GM12878 (cell line): ENCODE results near the gene CHST15. TPM values are rescaled to one million over a fixed set of nuclear protein-coding genes. Genes with fewer than 3 reads are reported as not detected.

Experiments
- ATAC-seq: fragments of 200-7000 bp; cut with Tn5 transposase; 3 replicates; pipeline ENCODE4 v1.9.1; 2020; ENCODE audit warnings: mild to moderate bottlenecking, moderate library complexity
- BruUV-seq: library from RNA; stranded (reverse); fragments of 400-500 nt; replicated peaks from 2 replicates; lab custom pipeline; 2021; lab: Mats Ljungman, UMichigan
- CTCF ChIA-PET: fragments of 300-600 bp; sonication (Branson Sonifier 250); formaldehyde crosslinking; extraction: SDS; loops from one replicate; lab custom pipeline; 2021; ENCODE audit warnings: inconsistent platforms; lab: Yijun Ruan, JAX
- POLR2A ChIA-PET: fragments of 350-600 bp; formaldehyde crosslinking; extraction: SDS; loops from one replicate; lab custom pipeline; 2021; ENCODE audit warnings: inconsistent platforms; lab: Charles Lee
- RAD21 ChIA-PET: fragments of 300-600 bp; sonication (Branson Sonifier 250); formaldehyde crosslinking; loops from one replicate; lab custom pipeline; 2023; ENCODE audit warnings: antibody characterized with exemption; ENCODE audit not compliant: unreplicated experiment; lab: Charles Lee
- SMC1A ChIA-PET: fragments of 300-600 bp; sonication (Branson Sonifier 250); formaldehyde crosslinking; loops from one replicate; lab custom pipeline; 2023; ENCODE audit not compliant: unreplicated experiment, uncharacterized antibody; lab: Charles Lee
- DNase-seq: peaks from one replicate; pipeline ENCODE4 v3.0.0-alpha.2; 2011; ENCODE audit warnings: low read depth, low spot score
- FAIRE-seq: peaks from 3 replicates; lab custom pipeline; 2011; peaks lifted over from hg19 to GRCh38; lab: Jason Lieb, UNC
- H2AFZ ChIP-seq: 2 replicates; pipeline ENCODE4 v1.6.0; 2011; ENCODE audit warnings: low read depth, low read length, control low read depth; ENCODE audit not compliant: control insufficient read depth
- H3K27ac ChIP-seq: 2 replicates; pipeline ENCODE4 v1.5.1; 2011; ENCODE audit warnings: control low read depth; ENCODE audit not compliant: control insufficient read depth, insufficient read depth
- H3K27me3 ChIP-seq, 2 experiments: replicated peaks in 1 of 2; 2 replicates each; pipeline versions ENCODE4 v1.6.0 to v1.6.1; 2011; ENCODE audit warnings: low read length in 1 of 2; ENCODE audit not compliant: control insufficient read depth in 2 of 2, insufficient read depth in 2 of 2
- H3K36me3 ChIP-seq, 2 experiments: 2 replicates each; pipeline ENCODE4 v1.5.1; 2011; ENCODE audit warnings: low read length in 1 of 2; ENCODE audit not compliant: control insufficient read depth in 2 of 2, insufficient read depth in 2 of 2
- H3K4me1 ChIP-seq: 2 replicates; pipeline ENCODE4 v1.6.1; 2011; ENCODE audit warnings: mild to moderate bottlenecking, low read length, moderate library complexity, mixed read lengths; ENCODE audit not compliant: control insufficient read depth, insufficient read depth
- H3K4me2 ChIP-seq: 2 replicates; pipeline ENCODE4 v1.6.0; 2011; ENCODE audit warnings: control low read depth; ENCODE audit not compliant: control insufficient read depth, insufficient read depth
- H3K4me3 ChIP-seq: fragments of 200-600 bp; sonication (generic); 2 replicates; pipeline ENCODE4 v1.5.1; 2016
- H3K79me2 ChIP-seq: 2 replicates; pipeline ENCODE4 v1.6.0; 2011; ENCODE audit warnings: low read length; ENCODE audit not compliant: control insufficient read depth, insufficient read depth
- H3K9ac ChIP-seq: 2 replicates; pipeline ENCODE4 v1.8.0; 2011; ENCODE audit warnings: low read length, control low read depth, mixed read lengths; ENCODE audit not compliant: control insufficient read depth, insufficient read depth
- H3K9me3 ChIP-seq: replicated peaks from 3 replicates; pipeline ENCODE4 v1.5.1; 2011; ENCODE audit warnings: mild to moderate bottlenecking, low read length; ENCODE audit not compliant: control insufficient read depth, insufficient read depth
- H4K20me1 ChIP-seq: 2 replicates; pipeline ENCODE4 v1.6.0; 2011; ENCODE audit not compliant: control insufficient read depth, insufficient read depth
- DPF2 ChIP-seq: fragments of 450-650 bp; IDR thresholded peaks from 2 replicates; pipeline ENCODE4 v1.6.1; 2017; ENCODE audit warnings: mild to moderate bottlenecking
- YY1 ChIP-seq: IDR thresholded peaks from 2 replicates; pipeline ENCODE4 v1.6.1; 2011; ENCODE audit warnings: low read depth, mild to moderate bottlenecking, low read length
- ZNF217 ChIP-seq: fragments of 450-650 bp; IDR thresholded peaks from 2 replicates; pipeline ENCODE4 v1.6.1; 2017; ENCODE audit warnings: antibody characterized with exemption, mild to moderate bottlenecking
- ZNF687 ChIP-seq: fragments of 450-650 bp; IDR thresholded peaks from 2 replicates; pipeline ENCODE4 v1.6.1; 2017; ENCODE audit warnings: mild to moderate bottlenecking, moderate library complexity
- WGBS: methylation state at CpG from one replicate; pipeline ENCODE4 v1.1.6; 2016; ENCODE audit warnings: low lambda C conversion rate; ENCODE audit not compliant: insufficient replicate concordance, insufficient coverage; ENCODE audit errors: missing lambda C conversion rate; 5-methylcytosine and 5-hydroxymethylcytosine counted together
- in situ Hi-C: fragments of 300-500 bp; cut with MboI; formaldehyde crosslinking; loops from 9 replicates; pipeline ENCODE4 v1.14.3; 2018; ENCODE audit warnings: mixed read lengths
- intact Hi-C: fragments of 100-400 bp; cut with micrococcal nuclease; formaldehyde crosslinking; loops from one replicate; pipeline ENCODE4 v1.14.2; 2022; ENCODE audit not compliant: unreplicated experiment
- polyA plus RNA-seq, 11 experiments: library from polyadenylated mRNA; depleted of rRNA in 4 of 11; unstranded in 6 of 11; stranded (reverse) in 5 of 11; fragments of >200 nt; fragmentation: Nextera tagmentation in 4 of 11; fragmentation: Illumina TruSeq in 1 of 11; extraction: Ambion mirVana in 4 of 11; extraction: Trizol in 1 of 11; gene quantifications; 1 replicate in 1 of 11; 2 replicates in 10 of 11; pipeline versions ENCODE4 v1.2.1 to v1.2.3, GENCODE V29; 2011 to 2016; ENCODE audit warnings: inconsistent platforms in 2 of 11, missing spikeins in 2 of 11, low read depth in 1 of 11
- total RNA-seq, 4 experiments: library from RNA; depleted of rRNA in 3 of 4; stranded (reverse); fragments of >200 nt in 3 of 4; fragmentation: Illumina TruSeq in 1 of 4; extraction: Trizol in 1 of 4; gene quantifications; 2 replicates each; pipeline versions ENCODE4 v1.2.1 to v1.2.3, GENCODE V29; 2013 to 2021
- TF ChIP-seq, protein P1 (sequence below): IDR thresholded peaks from 2 replicates; pipeline ENCODE4 v1.6.1; 2012; ENCODE audit warnings: low read depth, low read length, improper control_type of control experiment

The CHST15 gene
- total and polyA plus RNA-seq, 10 of the 15 experiments (the other 5 are each of a cell fraction or from before 2014, with no cell fraction given) = 0.02 to 0.53 (median 0.05) TPM; not detected in 1

DNA sequence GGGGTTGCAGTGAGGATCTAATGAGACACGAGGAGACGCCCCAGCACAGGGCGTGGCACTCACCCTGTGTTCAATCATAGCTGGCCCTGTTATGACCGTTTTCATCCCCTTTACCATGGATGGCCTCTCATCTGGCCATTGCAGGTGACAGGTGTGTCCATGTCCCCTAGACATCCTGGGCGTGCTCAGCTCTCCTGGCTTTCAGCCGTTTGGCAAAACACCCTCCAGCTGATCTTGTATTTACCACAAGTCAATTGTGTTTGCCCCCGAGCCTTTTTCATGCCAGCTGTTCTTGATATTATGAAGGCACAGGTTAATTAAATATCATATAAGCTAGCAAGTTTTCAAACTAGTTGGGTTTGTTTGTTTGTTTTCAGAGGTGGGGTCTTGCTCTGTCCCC lies 97.1 kb downstream of the CHST15 start:
- no peak for FAIRE-seq
- POLR2A ChIA-PET = interaction anchor here (1.3 kb wide), 1 partner anchor 397 kb away, joined by 4 read pairs; no protein-coding TSS in a partner anchor

GRCh38 chr10:123995461-123996131 lies 97.8 kb downstream of the CHST15 start:
- Histone ChIP-seq H3K9me3 (no peaks in the 10 kb centered on the region; the same call in 2 of the 3 replicates), H3K27me3 (peaks cover 3 to 7% of the 10 kb centered on the region in 2 experiments; a peak in 3 of 4 replicates), H3K9ac (no peak overlapping the region), H3K27ac (no peak overlapping the region), H3K4me2 (peak overlapping the region; percentile 60), H4K20me1 (0 out of 2 replicates have a peak, but pooled peaks cover 2% of the 10 kb centered on the region), H3K36me3 (no peaks in the 10 kb centered on the region), H2AFZ (peak overlapping the region; percentile 26), H3K4me1 (peaks cover 3% of the 10 kb centered on the region; the same call in 1 of the 2 replicates), H3K79me2 (no peaks in the 10 kb centered on the region), H3K4me3 (no peak overlapping the region)
- ChIA-PET RAD21 (interaction anchor here (0.7 to 5.0 kb wide), 10 partner anchors 10 to 409 kb away, joined by 3 to 90 read pairs (median 4); no protein-coding TSS in a partner anchor), SMC1A (interaction anchor here (0.6 to 4.3 kb wide), 21 partner anchors 10 to 1226 kb away, joined by 3 to 57 read pairs (median 3); no protein-coding TSS in a partner anchor), CTCF (interaction anchor here (0.7 to 6.0 kb wide), 36 partner anchors 34 to 533 kb away, joined by 3 to 133 read pairs (median 5); no protein-coding TSS in a partner anchor), POLR2A (interaction anchor here (1.3 kb wide), 1 partner anchor 398 kb away, joined by 4 read pairs; no protein-coding TSS in a partner anchor)
- BruUV-seq = no TSS peak
- FAIRE-seq (peak; percentile 81), ATAC-seq (peak; percentile 85), DNase-seq (no peak)
- intact Hi-C loops (loop anchor here (5.0 to 10.0 kb wide), 5 partner anchors 87 to 749 kb away; partner anchors contain the start of gene FAM53B), in situ Hi-C loops (loop anchor here (5.0 kb wide), 1 partner anchor 392 kb away; no protein-coding TSS in a partner anchor)
- 2% methylated on average over 25 of the region's 27 CpGs for WGBS
- peak; percentile 67 for TF ChIP-seq DPF2
- TF ChIP-seq, protein P1, sequence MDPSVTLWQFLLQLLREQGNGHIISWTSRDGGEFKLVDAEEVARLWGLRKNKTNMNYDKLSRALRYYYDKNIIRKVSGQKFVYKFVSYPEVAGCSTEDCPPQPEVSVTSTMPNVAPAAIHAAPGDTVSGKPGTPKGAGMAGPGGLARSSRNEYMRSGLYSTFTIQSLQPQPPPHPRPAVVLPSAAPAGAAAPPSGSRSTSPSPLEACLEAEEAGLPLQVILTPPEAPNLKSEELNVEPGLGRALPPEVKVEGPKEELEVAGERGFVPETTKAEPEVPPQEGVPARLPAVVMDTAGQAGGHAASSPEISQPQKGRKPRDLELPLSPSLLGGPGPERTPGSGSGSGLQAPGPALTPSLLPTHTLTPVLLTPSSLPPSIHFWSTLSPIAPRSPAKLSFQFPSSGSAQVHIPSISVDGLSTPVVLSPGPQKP = no peak
- peak; percentile 45 for TF ChIP-seq ZNF687
- TF ChIP-seq ZNF217 = 0 out of 2 replicates have a peak, but pooled peaks have one; percentile 45

More for the DNA sequence above, 97.1 kb downstream of the CHST15 start:
- ATAC-seq (no peak), DNase-seq (no peak)
- no peak overlapping the region for H3K4me3 ChIP-seq
- no peak overlapping the region for H2AFZ ChIP-seq
- RAD21 ChIA-PET = interaction anchor here (0.7 to 5.0 kb wide), 10 partner anchors 10 to 408 kb away, joined by 3 to 90 read pairs (median 4); no protein-coding TSS in a partner anchor
- no peaks in the 10 kb centered on the region; the same call in 2 of the 3 replicates for H3K9me3 ChIP-seq
- no peak overlapping the region for H3K27ac ChIP-seq
- H3K9ac ChIP-seq = no peak overlapping the region
- no TSS peak for BruUV-seq
- 8% methylated on average over 7 of the region's 7 CpGs for WGBS
- 0 out of 2 replicates have a peak, but pooled peaks cover 2% of the 10 kb centered on the region for H4K20me1 ChIP-seq
- no peak for TF ChIP-seq YY1
- TF ChIP-seq, all 136 proteins: peak for 0
- intact Hi-C loops (loop anchor here (5.0 to 10.0 kb wide), 5 partner anchors 86 to 748 kb away; partner anchors contain the start of gene FAM53B), in situ Hi-C loops (loop anchor here (5.0 kb wide), 1 partner anchor 391 kb away; no protein-coding TSS in a partner anchor)
- ChIA-PET CTCF (interaction anchor here (0.6 to 6.0 kb wide), 27 partner anchors 15 to 417 kb away, joined by 3 to 133 read pairs (median 5); no protein-coding TSS in a partner anchor), SMC1A (interaction anchor here (0.6 to 4.3 kb wide), 21 partner anchors 8 to 1225 kb away, joined by 3 to 57 read pairs (median 3); no protein-coding TSS in a partner anchor)
- Histone ChIP-seq H3K79me2 (no peaks in the 10 kb centered on the region), H3K27me3 (peaks cover 2 to 3% of the 10 kb centered on the region in 2 experiments; a peak in 2 of 4 replicates), H3K4me1 (peaks cover 3% of the 10 kb centered on the region; the same call in 1 of the 2 replicates), H3K4me2 (no peak overlapping the region), H3K36me3 (no peaks in the 10 kb centered on the region)
